Endothelial cell of umbilical vein (primary cell): ENCODE data around the gene FRS2. TPM values are rescaled to one million over a fixed set of nuclear protein-coding genes. Genes with fewer than 3 reads are reported as not detected.

Experiments used
- BruUV-seq: library from RNA; stranded (reverse); fragments of 400-500 nt; replicated peaks from 2 replicates; lab custom pipeline; 2021; lab: Mats Ljungman, UMichigan
- CTCF ChIA-PET: fragments of 300-600, 350-600 bp; sonication (Branson Sonifier 250); formaldehyde crosslinking; loops from one replicate; lab custom pipeline; 2021; ENCODE audit warnings: antibody characterized with exemption, inconsistent platforms; lab: Charles Lee
- POLR2A ChIA-PET: fragments of 300-600, 350-600 bp; sonication (Branson Sonifier 250); formaldehyde crosslinking; loops from one replicate; lab custom pipeline; 2021; ENCODE audit warnings: antibody characterized with exemption, inconsistent platforms; lab: Charles Lee
- DNase-seq: peaks from one replicate; pipeline ENCODE4 v3.0.0-alpha.2; 2011; ENCODE audit warnings: low read depth, low spot score
- FAIRE-seq: peaks from 2 replicates; lab custom pipeline; 2011; peaks lifted over from hg19 to GRCh38; lab: Jason Lieb, UNC
- H2AFZ ChIP-seq: 2 replicates; pipeline ENCODE4 v1.6.0; 2012; ENCODE audit warnings: low read depth, low read length, control low read depth, inconsistent platforms
- H3K27ac ChIP-seq: 2 replicates; pipeline ENCODE4 v1.5.1; 2011; ENCODE audit warnings: low read depth, mild to moderate bottlenecking, control low read depth, low read length, moderate library complexity; ENCODE audit not compliant: insufficient read depth
- H3K27me3 ChIP-seq, 2 experiments: 2 replicates each; pipeline versions ENCODE4 v1.6.0 to v1.6.1; 2011; ENCODE audit warnings: low read length in 2 of 2, mixed read lengths in 1 of 2; ENCODE audit not compliant: control insufficient read depth in 2 of 2, insufficient read depth in 2 of 2
- H3K36me3 ChIP-seq, 2 experiments: 2 replicates in 1 of 2; 3 replicates in 1 of 2; pipeline ENCODE4 v1.5.1; 2011; ENCODE audit warnings: low read length in 2 of 2, mild to moderate bottlenecking in 1 of 2, moderate library complexity in 1 of 2; ENCODE audit not compliant: control insufficient read depth in 2 of 2, insufficient read depth in 2 of 2; ENCODE audit errors: extremely low read depth in 1 of 2
- H3K4me1 ChIP-seq: 3 replicates; pipeline ENCODE4 v1.5.1; 2011; ENCODE audit warnings: mild to moderate bottlenecking, low read length; ENCODE audit not compliant: control insufficient read depth, insufficient read depth; ENCODE audit errors: extremely low read depth
- H3K4me2 ChIP-seq: 2 replicates; pipeline ENCODE4 v1.6.1; 2011; ENCODE audit warnings: low read length, control low read depth, mixed read lengths; ENCODE audit not compliant: insufficient read depth
- H3K4me3 ChIP-seq, 3 experiments: fragments of 200-600 bp in 1 of 3; sonication (generic), shearing (Covaris generic) in 1 of 3; replicated peaks in 1 of 3; 2 replicates each; pipeline ENCODE4 v1.5.1; 2011 to 2016; ENCODE audit warnings: control low read depth in 3 of 3, low read length in 3 of 3, mild to moderate bottlenecking in 2 of 3, inconsistent platforms in 1 of 3, low read depth in 1 of 3, moderate library complexity in 1 of 3; ENCODE audit not compliant: insufficient read depth in 1 of 3
- H3K79me2 ChIP-seq: 2 replicates; pipeline ENCODE4 v1.6.0; 2012; ENCODE audit warnings: low read length, inconsistent platforms; ENCODE audit not compliant: control insufficient read depth, insufficient read depth
- H3K9ac ChIP-seq: replicated peaks from 2 replicates; pipeline ENCODE3; 2011; ENCODE audit warnings: low read length, control low read depth; ENCODE audit not compliant: insufficient read depth; ENCODE audit errors: extremely low read depth
- H3K9me1 ChIP-seq: replicated peaks from 3 replicates; pipeline ENCODE4 v1.6.0; 2011; ENCODE audit warnings: mild to moderate bottlenecking, low read length; ENCODE audit not compliant: control insufficient read depth, insufficient read depth; ENCODE audit errors: extremely low read depth
- H3K9me3 ChIP-seq: replicated peaks from 2 replicates; pipeline ENCODE4 v1.5.1; 2012; ENCODE audit warnings: low read length, inconsistent platforms; ENCODE audit not compliant: control insufficient read depth, insufficient read depth
- H4K20me1 ChIP-seq: replicated peaks from 2 replicates; pipeline ENCODE3; 2011; ENCODE audit warnings: mild to moderate bottlenecking, low read length; ENCODE audit not compliant: control insufficient read depth, insufficient read depth; ENCODE audit errors: extremely low read depth
- CTCF ChIP-seq, 2 donors: IDR thresholded peaks; 1 replicate in 1 of 2; 2 replicates in 1 of 2; pipeline ENCODE4 v1.5.1; 2011; ENCODE audit warnings: low read length in 2 of 2, mild to moderate bottlenecking in 2 of 2, moderate library complexity in 2 of 2, control low read depth in 1 of 2, inconsistent platforms in 1 of 2, low read depth in 1 of 2; ENCODE audit not compliant: insufficient read depth in 1 of 2; ENCODE audit errors: extremely low read depth in 1 of 2
- EZH2 ChIP-seq: IDR thresholded peaks from 2 replicates; pipeline ENCODE4 v1.6.1; 2012; ENCODE audit warnings: borderline replicate concordance, low read depth, mild to moderate bottlenecking, moderate library complexity, low read length, inconsistent platforms; ENCODE audit not compliant: severe bottlenecking
- FOS ChIP-seq: IDR thresholded peaks from 2 replicates; pipeline ENCODE4 v1.6.1; 2011; ENCODE audit warnings: mild to moderate bottlenecking, low read length, moderate library complexity, borderline replicate concordance; ENCODE audit not compliant: insufficient read depth
- GATA2 ChIP-seq: IDR thresholded peaks from 2 replicates; pipeline ENCODE4 v1.7.0; 2011; ENCODE audit warnings: low read depth, mild to moderate bottlenecking, moderate library complexity, mixed read lengths, low read length; ENCODE audit not compliant: insufficient read length, insufficient read depth
- JUN ChIP-seq: IDR thresholded peaks from 2 replicates; pipeline ENCODE4 v1.6.1; 2011; ENCODE audit warnings: borderline replicate concordance, low read depth; ENCODE audit not compliant: insufficient read length, insufficient read depth
- MYC ChIP-seq: IDR thresholded peaks from one replicate; pipeline ENCODE4 v1.6.1; 2011; ENCODE audit warnings: mild to moderate bottlenecking, low read depth, low read length
- POLR2A ChIP-seq: IDR thresholded peaks from 2 replicates; pipeline ENCODE4 v1.6.1; 2012; ENCODE audit warnings: low read depth, mild to moderate bottlenecking, control low read depth, low read length
- POLR2AphosphoS5 ChIP-seq: IDR thresholded peaks from 2 replicates; pipeline ENCODE4 v1.6.1; 2012; ENCODE audit warnings: low read depth, mild to moderate bottlenecking, control low read depth, low read length, moderate library complexity; ENCODE audit not compliant: insufficient read depth
- dilution Hi-C: fragments of 300-500 bp; cut with MboI; formaldehyde crosslinking; loops from one replicate; pipeline ENCODE4 v1.15.0; 2019; ENCODE audit warnings: low sequenced_read_pairs; ENCODE audit not compliant: extremely low pct_ligation_motif_present
- intact Hi-C: fragments of 100-400 bp; cut with micrococcal nuclease; formaldehyde crosslinking; loops from one replicate; pipeline ENCODE4 v1.10.0; 2022
- polyA plus RNA-seq, 4 experiments: library from polyadenylated mRNA; depleted of rRNA in 3 of 4; stranded (reverse) in 3 of 4; unstranded in 1 of 4; fragments of >200 nt; gene quantifications; 2 replicates each; pipeline versions ENCODE4 v1.2.1 to v1.2.3, GENCODE V29; 2011 to 2012; ENCODE audit warnings: missing spikeins in 1 of 4
- total RNA-seq: library from RNA; stranded (reverse); gene quantifications from 2 replicates; pipeline ENCODE4 v1.2.3, GENCODE V29; 2021
- TF ChIP-seq, protein P1 (sequence below): IDR thresholded peaks from 2 replicates; pipeline ENCODE4 v1.6.1; 2011; ENCODE audit not compliant: insufficient read depth, insufficient read length

The FRS2 gene
- total and polyA plus RNA-seq, 2 donors (not counting 3 experiments of a cell fraction or from before 2014, with no cell fraction given): 6.3 to 15.5 TPM

DNA sequence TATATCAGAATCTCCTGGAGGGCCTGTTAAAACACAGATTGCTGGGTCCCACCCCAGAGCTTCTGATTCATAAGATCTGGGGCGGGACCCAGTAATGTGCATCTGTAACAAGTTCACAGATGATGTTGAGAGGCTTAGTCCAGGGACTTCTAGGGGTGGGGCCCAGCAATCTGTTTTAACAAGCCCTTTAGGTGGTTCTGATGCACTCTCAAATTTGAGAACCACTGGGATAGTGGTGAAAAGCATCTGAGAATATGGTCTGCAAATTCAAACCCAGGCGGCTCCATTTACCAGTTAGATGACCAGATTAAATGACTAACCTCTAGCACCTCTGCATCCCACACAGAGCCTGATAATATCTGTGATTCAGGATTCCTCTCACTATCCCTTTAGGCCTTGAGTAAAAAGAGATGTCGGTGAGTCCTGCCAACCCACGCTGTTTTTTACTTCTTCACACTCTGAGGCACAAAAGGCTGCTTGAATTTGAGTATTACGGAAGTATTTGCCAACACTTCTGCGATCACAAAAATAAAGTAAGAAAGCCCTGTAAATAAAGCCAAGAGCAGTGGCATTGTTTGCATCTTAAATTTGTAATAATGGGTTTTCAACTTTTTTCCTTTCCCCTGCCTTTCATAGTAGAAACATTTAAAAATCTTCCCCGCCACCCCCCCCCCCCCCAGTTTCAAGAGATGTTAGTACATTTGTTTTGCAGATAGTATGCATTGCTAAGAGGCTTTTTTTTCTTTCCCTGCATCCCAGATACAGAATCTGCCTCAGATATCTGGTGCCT, 1.8 kb upstream of the FRS2 start:
- peaks cover 29% of the 10 kb centered on the region for H3K79me2 ChIP-seq
- no peak for TF ChIP-seq GATA2
- TF ChIP-seq, protein P1, sequence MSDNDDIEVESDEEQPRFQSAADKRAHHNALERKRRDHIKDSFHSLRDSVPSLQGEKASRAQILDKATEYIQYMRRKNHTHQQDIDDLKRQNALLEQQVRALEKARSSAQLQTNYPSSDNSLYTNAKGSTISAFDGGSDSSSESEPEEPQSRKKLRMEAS: no peak
- TF ChIP-seq JUN: no peak
- TF ChIP-seq MYC: no peak
- no peak for TF ChIP-seq FOS
- TF ChIP-seq EZH2: no peak
- no peak for TF ChIP-seq CTCF (IDR thresholded peaks at IDR 0.05; ENCODE audit: extremely low read depth in 1 of 2, insufficient read depth in 1 of 2, low read depth in 1 of 2, low read length in 2 of 2)
- TF ChIP-seq POLR2AphosphoS5: no peak
- TF ChIP-seq POLR2A: no peak
- intact Hi-C loops: no loop called here
- dilution Hi-C loops: no loop called here
- no peak overlapping the region for H2AFZ ChIP-seq
- no peaks in the 10 kb centered on the region for H3K9me1 ChIP-seq
- no peaks in the 10 kb centered on the region for H3K9me3 ChIP-seq
- peaks cover 12% of the 10 kb centered on the region for H3K4me1 ChIP-seq
- CTCF ChIA-PET: interaction anchor here (0.8 kb wide), 1 partner anchor 102 kb away, joined by 3 read pairs; no protein-coding TSS in a partner anchor
- BruUV-seq: no TSS peak
- H4K20me1 ChIP-seq: peaks cover 8% of the 10 kb centered on the region
- no peak overlapping the region for H3K4me2 ChIP-seq
- H3K27me3 ChIP-seq: no peaks in the 10 kb centered on the region
- H3K27ac ChIP-seq: no peak overlapping the region
- POLR2A ChIA-PET: no interaction called here
- H3K4me3 ChIP-seq: no peak overlapping the region
- FAIRE-seq: no peak
- no peak overlapping the region for H3K9ac ChIP-seq
- no peaks in the 10 kb centered on the region for H3K36me3 ChIP-seq
- DNase-seq: no peak
